IgD-negative memory B cell (primary cell): ENCODE results near the gene POLL. TPM values are rescaled to one million over a fixed set of nuclear protein-coding genes. Genes with fewer than 3 reads are reported as not detected.
A peak's percentile ranks its signal among the peaks of the same experiment; 100 is the strongest.

Experiments used
- H3K27ac Mint-ChIP-seq, 3 donors: one replicate each; pipeline ENCODE4 v1.8.0; 2020 to 2022; ENCODE audit warnings: mild to moderate bottlenecking in 3 of 3, mixed read lengths in 3 of 3, moderate library complexity in 1 of 3
- H3K27me3 Mint-ChIP-seq: one replicate; pipeline ENCODE4 v1.8.0; 2021; ENCODE audit warnings: mixed read lengths
- H3K36me3 Mint-ChIP-seq: one replicate; pipeline ENCODE4 v1.8.0; 2020; ENCODE audit warnings: mild to moderate bottlenecking, mixed read lengths
- H3K4me1 Mint-ChIP-seq, 3 donors: one replicate each; pipeline ENCODE4 v1.8.0; 2020 to 2022; ENCODE audit warnings: mixed read lengths in 3 of 3, mild to moderate bottlenecking in 1 of 3
- H3K4me3 Mint-ChIP-seq, 4 donors: one replicate each; pipeline ENCODE4 v1.8.0; 2020 to 2022; ENCODE audit warnings: mild to moderate bottlenecking in 4 of 4, mixed read lengths in 4 of 4, moderate library complexity in 3 of 4
- H3K9me3 Mint-ChIP-seq, 3 donors: one replicate each; pipeline ENCODE4 v1.8.0; 2020 to 2021; ENCODE audit warnings: mixed read lengths in 3 of 3, mild to moderate bottlenecking in 1 of 3
- polyA plus RNA-seq: library from polyadenylated mRNA; unstranded; fragments of 300-500 nt; fragmentation: Illumina TruSeq; gene quantifications from one replicate; pipeline ENCODE4 v1.2.3, GENCODE V29; 2021

The POLL gene
- polyA plus RNA-seq, 1 donor from 2014 or later = 16.5 TPM

GRCh38 chr10:101616415-101617101 lies 28.5 kb upstream of the POLL start:
- no peak overlapping the region for H3K4me3 Mint-ChIP-seq
- peaks cover 6 to 17% (median 8%) of the 10 kb centered on the region in 3 donors for H3K4me1 Mint-ChIP-seq
- no peaks in the 10 kb centered on the region for H3K27me3 Mint-ChIP-seq
- H3K27ac Mint-ChIP-seq = peak overlapping the region in 1 of 3 donors; percentile 11
- H3K36me3 Mint-ChIP-seq = peaks cover 2% of the 10 kb centered on the region
- no peaks in the 10 kb centered on the region for H3K9me3 Mint-ChIP-seq

GRCh38 chr10:101615525-101616116 lies 27.6 kb upstream of the POLL start:
- Mint-ChIP-seq H3K4me1 (peaks cover 6 to 17% (median 8%) of the 10 kb centered on the region in 3 donors), H3K27me3 (no peaks in the 10 kb centered on the region), H3K4me3 (no peak overlapping the region), H3K27ac (peak overlapping the region in 2 of 3 donors; percentile 35 to 63), H3K9me3 (no peaks in the 10 kb centered on the region), H3K36me3 (peaks cover 2% of the 10 kb centered on the region)

- Mint-ChIP-seq H3K27me3 (no peaks in the 10 kb centered on the region), H3K36me3 (peaks cover 2% of the 10 kb centered on the region), H3K9me3 (no peaks in the 10 kb centered on the region), H3K4me3 (no peak overlapping the region), H3K27ac (no peak overlapping the region), H3K4me1 (peaks cover 6 to 15% (median 8%) of the 10 kb centered on the region in 3 donors)
Measured at GRCh38 chr10:101614663-101615524, 26.8 kb upstream of the POLL start.

- H3K27me3 Mint-ChIP-seq = no peaks in the 10 kb centered on the region
- peaks cover 2% of the 10 kb centered on the region for H3K36me3 Mint-ChIP-seq
- no peaks in the 10 kb centered on the region for H3K9me3 Mint-ChIP-seq
- no peak overlapping the region for H3K27ac Mint-ChIP-seq
- peaks cover 6 to 13% (median 8%) of the 10 kb centered on the region in 3 donors for H3K4me1 Mint-ChIP-seq
- no peak overlapping the region for H3K4me3 Mint-ChIP-seq
Measured at GRCh38 chr10:101613646-101614045, 25.6 kb upstream of the POLL start.

GRCh38 chr10:101612872-101613271 lies 24.8 kb upstream of the POLL start:
- H3K4me3 Mint-ChIP-seq = no peak overlapping the region
- no peaks in the 10 kb centered on the region for H3K27me3 Mint-ChIP-seq
- H3K9me3 Mint-ChIP-seq = no peaks in the 10 kb centered on the region
- H3K36me3 Mint-ChIP-seq = peaks cover 3% of the 10 kb centered on the region
- H3K27ac Mint-ChIP-seq = no peak overlapping the region
- H3K4me1 Mint-ChIP-seq = peaks cover 2 to 6% (median 4%) of the 10 kb centered on the region in 3 donors

- H3K36me3 Mint-ChIP-seq = peaks cover 3% of the 10 kb centered on the region
- peak overlapping the region in 1 of 3 donors; percentile 64 for H3K27ac Mint-ChIP-seq
- no peak overlapping the region for H3K4me3 Mint-ChIP-seq
- peaks cover 0 to 2% (median 0%) of the 10 kb centered on the region in 3 donors for H3K4me1 Mint-ChIP-seq
- H3K9me3 Mint-ChIP-seq = no peaks in the 10 kb centered on the region
- H3K27me3 Mint-ChIP-seq = no peaks in the 10 kb centered on the region
Measured at GRCh38 chr10:101612086-101612485, 24.0 kb upstream of the POLL start.

- Mint-ChIP-seq H3K36me3 (peaks cover 3% of the 10 kb centered on the region), H3K27ac (peak overlapping the region in 2 of 3 donors; percentile 13 to 64), H3K9me3 (no peaks in the 10 kb centered on the region), H3K4me3 (no peak overlapping the region), H3K4me1 (peaks cover 0 to 2% (median 0%) of the 10 kb centered on the region in 3 donors), H3K27me3 (no peaks in the 10 kb centered on the region)
Measured at GRCh38 chr10:101611096-101611905, 23.2 kb upstream of the POLL start.

GRCh38 chr10:101609481-101609880 lies 21.4 kb upstream of the POLL start:
- Mint-ChIP-seq H3K27me3 (no peaks in the 10 kb centered on the region), H3K4me3 (no peak overlapping the region), H3K36me3 (peaks cover 3% of the 10 kb centered on the region), H3K27ac (no peak overlapping the region), H3K4me1 (peaks cover 0 to 2% (median 0%) of the 10 kb centered on the region in 3 donors), H3K9me3 (no peaks in the 10 kb centered on the region)

GRCh38 chr10:101607124-101607523 lies 19.1 kb upstream of the POLL start:
- no peak overlapping the region for H3K4me3 Mint-ChIP-seq
- H3K36me3 Mint-ChIP-seq = peaks cover 3% of the 10 kb centered on the region
- H3K27me3 Mint-ChIP-seq = no peaks in the 10 kb centered on the region
- H3K27ac Mint-ChIP-seq = peak overlapping the region in 1 of 3 donors; percentile 50
- no peaks in the 10 kb centered on the region for H3K9me3 Mint-ChIP-seq
- peaks cover 0 to 3% (median 0%) of the 10 kb centered on the region in 3 donors for H3K4me1 Mint-ChIP-seq

GRCh38 chr10:101602761-101603398 lies 14.8 kb upstream of the POLL start:
- Mint-ChIP-seq H3K4me1 (peaks cover 0 to 1% (median 0%) of the 10 kb centered on the region in 3 donors), H3K9me3 (no peaks in the 10 kb centered on the region), H3K4me3 (no peak overlapping the region), H3K27ac (no peak overlapping the region), H3K36me3 (peaks cover 1% of the 10 kb centered on the region), H3K27me3 (no peaks in the 10 kb centered on the region)

GRCh38 chr10:101601541-101601940 lies 13.5 kb upstream of the POLL start:
- no peaks in the 10 kb centered on the region for H3K27me3 Mint-ChIP-seq
- no peak overlapping the region for H3K27ac Mint-ChIP-seq
- no peak overlapping the region for H3K4me3 Mint-ChIP-seq
- peaks cover 1% of the 10 kb centered on the region for H3K36me3 Mint-ChIP-seq
- peaks cover 0 to 1% (median 0%) of the 10 kb centered on the region in 3 donors for H3K4me1 Mint-ChIP-seq
- H3K9me3 Mint-ChIP-seq = no peaks in the 10 kb centered on the region

- Mint-ChIP-seq H3K27ac (no peak overlapping the region), H3K27me3 (no peaks in the 10 kb centered on the region), H3K9me3 (no peaks in the 10 kb centered on the region), H3K4me3 (no peak overlapping the region), H3K4me1 (peaks cover 0 to 3% (median 2%) of the 10 kb centered on the region in 3 donors), H3K36me3 (peaks cover 1% of the 10 kb centered on the region)
Measured at GRCh38 chr10:101597091-101597900, 9.2 kb upstream of the POLL start.

GRCh38 chr10:101595591-101596433 lies 7.8 kb upstream of the POLL start:
- Mint-ChIP-seq H3K27ac (no peak overlapping the region), H3K36me3 (peaks cover 1% of the 10 kb centered on the region), H3K9me3 (no peaks in the 10 kb centered on the region), H3K4me3 (peak overlapping the region in 1 of 4 donors; percentile 58), H3K27me3 (no peaks in the 10 kb centered on the region), H3K4me1 (peaks cover 0 to 3% (median 2%) of the 10 kb centered on the region in 3 donors)
